Activated T-cell treated with anti-CD3 and anti-CD28 coated beads, Interleukin-2, amount 50 U/mL, for 48 hours (primary cell): ENCODE data around the gene KCNF1.

Experiments used
- DNase-seq, 2 experiments: peaks; one replicate each; pipeline ENCODE4 v3.0.0-alpha.2; 2020

KCNF1 gene

GRCh38 chr2:10911291-10912075 is at the start of gene KCNF1:
Gene KCNF1, plus strand, starts transcription at chr2:10911934. Its CDS starts 493 bp downstream, at chr2:10912427.
- DNase-seq = no peak

GRCh38 chr2:10862330-10862729 is 49.4 kb upstream of the KCNF1 start:
- no peak for DNase-seq

GRCh38 chr2:10863047-10863446 is 48.7 kb upstream of the KCNF1 start:
- no peak for DNase-seq

- DNase-seq = no peak
Measured at GRCh38 chr2:10863837-10864236, 47.9 kb upstream of the KCNF1 start.

GRCh38 chr2:10864251-10864650 is 47.5 kb upstream of the KCNF1 start:
- no peak for DNase-seq

GRCh38 chr2:10864861-10865636 is 46.7 kb upstream of the KCNF1 start:
- DNase-seq = peak; percentile 29 to 32

GRCh38 chr2:10865841-10866240 is 45.9 kb upstream of the KCNF1 start:
- DNase-seq = no peak

GRCh38 chr2:10867692-10868420 is 43.9 kb upstream of the KCNF1 start:
- no peak for DNase-seq

- DNase-seq = no peak
Measured at GRCh38 chr2:10868465-10869314, 43.0 kb upstream of the KCNF1 start.

- DNase-seq = no peak
Measured at GRCh38 chr2:10871978-10872377, 39.8 kb upstream of the KCNF1 start.

GRCh38 chr2:10873171-10873570 is 38.6 kb upstream of the KCNF1 start:
- DNase-seq = no peak

GRCh38 chr2:10873790-10874437 is 37.8 kb upstream of the KCNF1 start:
- DNase-seq = no peak

- DNase-seq = no peak
Measured at GRCh38 chr2:10875126-10875525, 36.6 kb upstream of the KCNF1 start.

- no peak for DNase-seq
Measured at GRCh38 chr2:10876394-10876793, 35.3 kb upstream of the KCNF1 start.

GRCh38 chr2:10876963-10877362 is 34.8 kb upstream of the KCNF1 start:
- no peak for DNase-seq

GRCh38 chr2:10877651-10878111 is 34.1 kb upstream of the KCNF1 start:
- DNase-seq = no peak

- DNase-seq = no peak
Measured at GRCh38 chr2:10878268-10878915, 33.3 kb upstream of the KCNF1 start.

GRCh38 chr2:10879159-10879558 is 32.6 kb upstream of the KCNF1 start:
- DNase-seq = no peak

GRCh38 chr2:10879624-10880585 is 31.8 kb upstream of the KCNF1 start:
- no peak for DNase-seq
